HL-60/S4 (cell line): ENCODE data around the gene COA4.
"Not testable (repeated sequence)": the region's sequence is repeated elsewhere in the genome, so short reads cannot be mapped to it uniquely, and the experiment has no call there.

Source experiments
- in situ Hi-C: fragments of 300-500 bp; cut with MboI; formaldehyde crosslinking; loops from 2 replicates; pipeline ENCODE4 v1.14.3; 2022; ENCODE audit warnings: low sequenced_read_pairs

COA4 gene

DNA sequence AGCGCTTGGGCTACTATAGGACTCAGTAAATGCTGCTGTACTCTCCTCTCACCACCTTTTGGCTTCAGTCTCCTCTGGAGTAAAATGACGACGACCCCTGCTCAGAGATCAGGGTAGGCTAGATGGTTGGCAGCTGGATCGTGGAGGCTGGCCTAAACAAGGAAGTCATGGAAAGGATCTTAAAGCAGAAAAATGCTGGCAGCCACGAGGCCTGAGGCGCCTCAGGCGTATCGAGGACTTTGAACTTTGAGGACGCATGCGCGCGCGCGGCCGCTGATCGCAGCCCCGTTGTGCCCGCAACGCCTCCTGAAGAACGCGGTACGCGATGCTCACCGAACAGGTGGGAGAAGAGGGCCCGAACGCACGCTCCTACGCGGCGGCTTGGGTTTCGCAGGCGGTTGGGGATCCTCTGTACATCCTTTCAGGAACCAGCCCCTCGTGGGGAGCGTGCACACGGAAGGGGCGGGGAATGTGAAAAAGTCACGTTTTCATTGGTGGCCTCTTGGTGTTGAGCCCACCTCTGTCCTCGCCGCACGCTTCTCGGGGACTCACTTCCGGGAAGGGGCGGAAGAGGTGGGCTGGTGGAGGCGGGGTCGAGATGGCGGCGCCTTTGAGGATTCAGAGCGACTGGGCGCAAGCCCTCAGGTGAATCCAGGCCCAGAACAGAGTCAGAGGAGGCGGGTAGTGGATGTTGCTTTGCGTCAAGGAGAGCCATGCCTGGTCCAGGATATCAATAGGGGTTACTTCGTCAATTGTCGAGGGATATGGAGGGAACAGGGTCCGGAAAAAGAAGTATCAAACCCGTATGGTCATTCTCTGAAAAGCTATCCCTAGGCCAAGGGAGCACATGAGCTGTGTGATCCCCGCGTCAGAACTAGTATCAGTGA, at the start of gene COA4, which contains the start of gene PAAF1:
Gene COA4 (minus strand): TSS at position 423 of the 887 bp plus-strand sequence. CDS start 3,468 bp downstream, outside the sequence.
Gene PAAF1 (plus strand): TSS at position 576 of the 887 bp plus-strand sequence. CDS start 23 bp downstream, at position 599.
- in situ Hi-C loops: no loop called here

DNA sequence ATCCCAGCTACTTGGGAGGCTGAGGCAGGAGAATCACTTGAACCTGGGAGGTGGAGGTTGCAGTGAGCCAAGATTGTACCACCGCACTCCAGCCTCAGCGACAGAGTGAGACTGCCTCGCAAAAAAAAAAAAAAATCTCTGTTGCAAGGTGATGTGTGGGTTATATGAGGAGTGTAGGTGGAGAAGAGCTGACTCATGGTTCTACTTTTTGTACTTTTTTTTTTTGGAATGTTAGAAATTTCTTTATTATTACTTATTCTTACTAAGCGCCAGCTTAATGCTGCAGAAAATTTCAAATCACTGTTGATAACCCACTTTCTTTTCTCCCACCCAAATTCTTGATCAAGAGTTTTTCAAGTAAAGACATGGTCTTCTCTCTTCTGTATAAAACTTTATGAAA, 44.5 kb upstream of the COA4 start:
- in situ Hi-C loops: no loop called here

DNA sequence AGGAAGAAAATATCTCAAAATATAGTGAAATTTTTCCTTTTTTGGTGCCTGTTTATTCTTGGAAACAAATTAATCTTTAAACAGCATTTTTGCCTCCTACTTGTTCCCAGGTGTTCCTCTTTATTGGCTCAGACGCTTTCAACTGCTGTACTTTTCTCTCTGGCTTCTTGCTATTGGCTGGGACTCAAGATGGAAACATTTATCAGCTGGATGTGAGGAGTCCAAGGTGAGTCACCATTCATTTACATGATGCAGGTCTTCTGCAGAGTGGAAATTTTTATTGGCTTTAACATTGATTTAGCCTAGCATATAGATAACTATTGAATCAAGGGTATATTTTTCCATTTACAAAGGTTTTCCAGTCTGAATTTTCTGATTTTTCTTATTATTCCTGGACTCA, 39.8 kb upstream of the COA4 start:
- in situ Hi-C loops: no loop called here

DNA sequence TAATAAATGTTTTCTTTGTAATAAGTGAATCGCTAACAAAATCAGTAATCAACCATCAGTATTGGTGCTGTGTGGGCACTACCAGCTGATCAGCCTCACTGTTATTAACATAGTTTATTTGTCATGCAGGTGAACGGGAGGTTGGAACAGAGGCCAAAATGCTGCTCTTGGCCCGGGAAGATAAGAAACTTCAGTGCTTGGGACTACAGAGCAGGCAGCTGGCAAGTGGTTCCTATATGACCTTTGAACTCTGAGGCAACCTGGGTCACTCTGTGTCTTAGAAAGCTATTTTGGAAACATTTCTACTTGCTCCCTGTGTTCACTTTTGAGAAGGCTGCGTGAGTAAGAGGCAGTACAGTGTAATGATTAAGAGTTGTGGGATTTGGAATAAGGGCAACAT, 37.6 kb upstream of the COA4 start:
- in situ Hi-C loops: no loop called here

- in situ Hi-C loops: no loop called here
Measured at GRCh38 chr11:73913472-73913871, 36.8 kb upstream of the COA4 start.

DNA sequence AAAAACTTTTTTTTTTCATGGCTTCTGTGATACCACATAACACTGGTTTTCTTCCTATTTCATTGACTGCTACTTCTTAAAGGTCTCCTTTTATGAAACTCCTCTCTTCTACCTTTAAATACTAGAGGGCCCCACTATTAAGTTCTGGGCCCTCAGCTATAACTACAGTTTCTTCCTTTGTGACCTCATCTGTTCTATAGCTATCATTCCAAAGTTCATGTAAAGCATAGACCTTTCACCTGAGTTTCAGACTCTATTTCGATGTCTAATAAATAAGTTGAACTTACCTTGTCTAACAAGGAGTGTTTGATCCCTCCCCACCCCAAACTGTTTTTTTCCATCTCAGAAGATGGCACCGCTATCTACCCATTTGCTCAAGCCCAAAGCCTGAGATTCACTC, 35.4 kb upstream of the COA4 start:
- in situ Hi-C loops: no loop called here

- in situ Hi-C loops: no loop called here
Measured at GRCh38 chr11:73907191-73907590, 30.5 kb upstream of the COA4 start.

GRCh38 chr11:73902303-73902702, 25.7 kb upstream of the COA4 start:
- in situ Hi-C loops: no loop called here

DNA sequence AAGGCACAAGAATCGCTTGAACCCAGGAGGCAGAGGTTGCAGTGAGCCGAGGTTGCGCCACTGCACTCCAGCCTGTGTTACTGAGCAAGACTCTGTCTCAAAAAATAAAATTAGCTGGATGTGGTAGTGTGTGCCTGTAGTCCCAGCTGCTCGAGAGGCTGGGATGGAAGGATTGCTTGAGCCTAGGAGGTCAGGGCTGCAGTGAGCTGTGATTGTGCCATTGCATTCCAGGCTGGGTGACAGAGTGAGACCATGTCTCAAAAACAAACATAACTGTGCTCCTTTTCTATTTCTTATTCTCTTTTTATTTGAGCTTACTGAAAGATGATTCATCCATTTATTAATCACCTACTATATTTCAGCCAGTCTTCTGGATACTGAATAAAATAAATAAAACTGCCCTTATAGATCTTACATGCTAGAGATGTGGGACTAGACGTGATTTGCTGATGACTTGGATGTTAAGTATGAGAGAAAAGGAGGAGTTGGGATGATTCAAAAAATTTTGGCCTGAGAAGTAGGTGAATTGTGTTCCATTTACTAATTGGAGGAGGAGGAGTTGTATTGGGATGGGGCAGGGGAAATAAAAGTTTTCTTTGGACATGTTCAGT, 18.2 kb upstream of the COA4 start:
- in situ Hi-C loops: no loop called here

DNA sequence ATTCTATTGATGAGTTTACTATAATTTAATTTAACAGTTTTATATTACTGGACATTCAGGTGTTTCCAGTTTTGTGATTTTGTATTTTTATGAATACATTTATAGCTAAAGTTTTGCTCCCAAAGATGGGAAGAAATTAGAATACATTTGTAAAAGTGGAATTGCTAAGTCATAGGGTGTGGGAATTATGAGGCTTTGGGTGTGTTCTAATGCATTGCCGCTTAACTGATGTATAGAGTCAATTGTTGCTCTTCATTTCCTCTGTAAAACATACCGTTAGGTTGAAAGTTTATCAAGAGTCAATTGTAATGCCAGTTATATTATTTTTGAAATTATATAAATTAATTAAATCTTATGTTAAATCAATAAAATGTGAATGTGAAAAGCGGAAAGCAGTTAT, 16.4 kb upstream of the COA4 start:
- in situ Hi-C loops: no loop called here

GRCh38 chr11:73889536-73889935, 12.9 kb upstream of the COA4 start:
- in situ Hi-C loops: no loop called here

- in situ Hi-C loops: no loop called here
Measured at GRCh38 chr11:73889019-73889418, 12.4 kb upstream of the COA4 start.

DNA sequence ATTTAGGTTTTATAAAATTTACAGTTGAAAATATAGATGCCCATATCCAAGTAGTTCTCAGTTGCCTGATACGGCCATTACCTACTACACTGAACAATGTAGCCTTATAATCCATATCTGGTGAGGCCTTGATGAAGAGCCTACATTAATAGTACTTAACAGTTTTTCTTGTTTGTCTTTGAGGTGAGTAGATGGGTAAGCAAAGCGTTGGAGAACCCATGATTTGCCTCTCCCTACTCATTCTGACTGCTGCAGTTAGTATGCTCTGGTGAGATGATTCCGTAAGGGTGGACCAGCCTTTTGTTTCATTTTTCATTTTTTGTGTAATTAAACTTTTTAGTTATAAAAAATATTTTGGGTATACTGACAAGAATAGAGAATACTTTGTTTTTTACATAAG, 11.6 kb upstream of the COA4 start:
- in situ Hi-C loops: no loop called here

DNA sequence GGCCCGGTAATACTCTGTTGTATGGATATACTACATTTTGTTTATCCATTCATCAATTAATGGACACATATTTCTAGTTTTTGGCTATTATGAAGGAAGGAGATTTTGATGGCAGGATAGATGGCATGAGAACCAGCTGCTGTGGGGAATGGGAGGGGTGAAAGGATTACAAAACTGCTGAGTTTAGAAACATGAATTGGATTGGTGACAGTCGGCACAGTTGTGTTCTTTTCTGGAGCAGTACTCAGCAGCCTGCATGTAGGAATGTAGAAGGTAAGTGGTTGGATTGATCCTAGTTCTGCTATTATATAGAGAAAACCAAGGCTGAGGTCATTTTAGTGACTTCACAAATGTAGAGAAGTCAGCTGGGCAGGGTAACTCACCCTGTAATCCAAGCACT, 7.2 kb upstream of the COA4 start:
- in situ Hi-C loops: no loop called here

DNA sequence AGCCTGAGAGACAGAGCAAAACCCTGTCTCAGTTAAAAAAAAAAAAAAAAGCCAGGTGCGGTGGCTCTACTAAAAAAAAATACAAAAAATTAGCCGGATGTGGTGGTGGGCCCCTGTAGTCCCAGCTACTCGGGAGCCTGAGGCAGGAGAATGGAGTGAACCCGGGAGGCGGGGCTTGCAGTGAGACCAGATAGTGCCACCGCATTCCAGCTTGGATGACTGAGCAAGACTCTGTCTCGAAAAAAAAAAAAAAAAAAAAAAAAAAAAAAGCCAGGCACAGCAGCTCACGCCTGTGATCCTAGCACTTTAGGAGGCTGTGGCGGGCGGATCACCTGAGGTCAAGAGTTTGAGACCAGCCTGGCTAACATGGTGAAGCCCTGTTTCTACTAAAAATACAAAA, 3.8 kb upstream of the COA4 start:
- in situ Hi-C loops: not testable (repeated sequence)

- in situ Hi-C loops: no loop called here
Measured at GRCh38 chr11:73878771-73879170, 2.1 kb upstream of the COA4 start.

DNA sequence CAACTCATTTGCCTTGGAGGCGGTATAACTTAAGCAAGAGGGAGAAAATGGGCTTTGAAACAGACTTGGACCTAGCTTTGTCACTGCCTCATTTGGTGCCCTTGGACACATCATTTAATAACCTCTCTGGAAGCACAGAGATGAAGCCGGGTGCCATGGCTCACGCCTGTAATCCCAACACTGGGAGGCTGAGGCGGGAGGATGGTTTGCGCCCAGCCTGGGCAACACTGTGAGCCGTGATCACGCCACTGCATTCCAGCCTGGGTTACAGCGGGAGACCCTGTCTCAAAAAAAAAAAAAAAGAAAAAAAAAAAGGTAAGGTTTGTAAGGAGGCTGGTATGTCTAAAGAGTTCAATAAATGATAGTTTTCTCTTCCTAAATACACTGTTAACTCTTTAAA, 806 bp downstream of the COA4 start:
- in situ Hi-C loops: no loop called here

- in situ Hi-C loops: no loop called here
Measured at GRCh38 chr11:73875380-73875779, 1.3 kb downstream of the COA4 start.

- in situ Hi-C loops: no loop called here
Measured at GRCh38 chr11:73872749-73873357, 3.8 kb downstream of the COA4 start.

- in situ Hi-C loops: no loop called here
Measured at GRCh38 chr11:73870261-73870660, 6.4 kb downstream of the COA4 start.

GRCh38 chr11:73869332-73869949, 7.2 kb downstream of the COA4 start:
- in situ Hi-C loops: no loop called here
